Astrocyte (in vitro differentiated cells and primary cell): ENCODE measurements around the gene SNX15.

Source experiments
- CTCF ChIP-seq: IDR thresholded peaks from 2 replicates; pipeline ENCODE4 v1.5.1; 2011; ENCODE audit warnings: low read depth, mild to moderate bottlenecking, inconsistent platforms, low read length, moderate library complexity; ENCODE audit not compliant: insufficient read depth
- EZH2 ChIP-seq: IDR thresholded peaks from 2 replicates; pipeline ENCODE4 v1.6.1; 2012; ENCODE audit warnings: mild to moderate bottlenecking, low read length, inconsistent platforms; ENCODE audit not compliant: insufficient read depth

DNA sequence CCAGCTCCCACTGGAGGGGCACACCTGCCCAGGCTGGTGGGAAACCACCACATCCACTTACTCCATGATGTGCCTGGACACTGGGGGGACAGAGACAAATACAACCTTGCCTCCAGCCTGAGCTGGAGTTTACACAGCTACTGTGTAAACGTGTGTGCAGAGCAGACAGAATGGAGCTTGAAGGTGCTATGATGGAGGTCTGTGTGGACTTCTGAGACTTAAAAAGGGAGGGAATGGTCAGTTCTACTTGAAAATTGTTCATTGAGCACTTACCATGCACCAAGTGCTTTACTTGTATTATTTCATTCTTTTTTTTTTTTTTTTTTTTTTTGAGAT is 45.4 kb downstream of the SNX15 start:
- no peak for TF ChIP-seq CTCF
- TF ChIP-seq EZH2, result no peak
